H4 (cell line): Measurements from ENCODE around the gene MAP1S. TPM values are rescaled to one million over a fixed set of nuclear protein-coding genes. Genes with fewer than 3 reads are reported as not detected.
"Not testable (repeated sequence)": the region's sequence is repeated elsewhere in the genome, so short reads cannot be mapped to it uniquely, and the experiment has no call there.

Experiments used
- DNase-seq: peaks from one replicate; pipeline ENCODE4 v3.0.0-alpha.2; 2015; ENCODE audit warnings: low spot score
- total RNA-seq: library from RNA; depleted of rRNA; stranded (reverse); fragments of >200 nt; shearing (Covaris generic); gene quantifications from 2 replicates; pipeline ENCODE4 v1.2.3, GENCODE V29; 2014; rRNA removed

MAP1S gene
- total RNA-seq, 1 experiment from 2014 or later, result 14.6 TPM

- peak; percentile 89 for DNase-seq
Measured at GRCh38 chr19:17765069-17765618, 45.9 kb downstream of the MAP1S start.

- DNase-seq, result peak; percentile 95
Measured at GRCh38 chr19:17766543-17767131, 47.4 kb downstream of the MAP1S start.

GRCh38 chr19:17767559-17767958 lies 48.3 kb downstream of the MAP1S start:
- no peak for DNase-seq

- DNase-seq, result no peak
Measured at GRCh38 chr19:17770613-17771012, 51.3 kb downstream of the MAP1S start.

- no peak for DNase-seq
Measured at GRCh38 chr19:17772172-17772571, 52.9 kb downstream of the MAP1S start.

- DNase-seq, result peak; percentile 52
Measured at GRCh38 chr19:17775245-17775927, 56.1 kb downstream of the MAP1S start.

- DNase-seq, result no peak
Measured at GRCh38 chr19:17775991-17776803, 56.9 kb downstream of the MAP1S start.

- not testable (repeated sequence) for DNase-seq
Measured at GRCh38 chr19:17777840-17778239, 58.6 kb downstream of the MAP1S start.

GRCh38 chr19:17778251-17778967 lies 59.1 kb downstream of the MAP1S start:
- no peak for DNase-seq

GRCh38 chr19:17778968-17779929 lies 60.0 kb downstream of the MAP1S start:
- no peak for DNase-seq

- DNase-seq, result no peak
Measured at GRCh38 chr19:17780781-17781180, 61.5 kb downstream of the MAP1S start.

GRCh38 chr19:17783721-17784120 lies 64.4 kb downstream of the MAP1S start:
- not testable (repeated sequence) for DNase-seq

Other genes starting within 250 kb of the MAP1S start
- 3.6 and 4.8 TPM in 2 replicates for gene SLC27A1, start 249.0 kb upstream of the MAP1S start, total RNA-seq
- gene PGLS, start 207.8 kb upstream of the MAP1S start, total RNA-seq, result 80.9 and 96.4 TPM in 2 replicates
- 89.9 and 95.2 TPM in 2 replicates for gene COLGALT1, start 163.8 kb upstream of the MAP1S start, total RNA-seq
- gene UNC13A, start 31.1 kb upstream of the MAP1S start, total RNA-seq, result 0.04 TPM in 1 of 2 replicates, not detected in the other
- gene FCHO1, start 32.0 kb downstream of the MAP1S start, total RNA-seq, result 0.58 TPM in 1 of 2 replicates, not detected in the other
- not detected in 2 replicates for gene B3GNT3, start 75.7 kb downstream of the MAP1S start, total RNA-seq
- not detected in 2 replicates for gene INSL3, start 102.0 kb downstream of the MAP1S start, total RNA-seq
- gene JAK3, start 128.5 kb downstream of the MAP1S start, total RNA-seq, result 0.37 and 0.90 TPM in 2 replicates
- 1,138 and 1,297 TPM in 2 replicates for gene RPL18A, start 140.4 kb downstream of the MAP1S start, total RNA-seq
- gene SLC5A5, start 152.5 kb downstream of the MAP1S start, total RNA-seq, result not detected in 2 replicates
- gene CCDC124, start 213.5 kb downstream of the MAP1S start, total RNA-seq, result 30.4 and 36.6 TPM in 2 replicates
- 0.49 and 1.7 TPM in 2 replicates for gene KCNN1, start 247.6 kb downstream of the MAP1S start, total RNA-seq